ENCODE results near the gene EPHA2. TPM values are rescaled to one million over a fixed set of nuclear protein-coding genes. Genes with fewer than 3 reads are reported as not detected.
"Not testable (repeated sequence)": the region's sequence is repeated elsewhere in the genome, so short reads cannot be mapped to it uniquely, and the experiment has no call there.

Gene EPHA2
- total RNA-seq = 17.6 TPM
- long read RNA-seq, partial matches to known transcripts = 24 of 36 reads
- long read RNA-seq, other reads (novel, unspliced or antisense) = 8 of 36 reads

DNA sequence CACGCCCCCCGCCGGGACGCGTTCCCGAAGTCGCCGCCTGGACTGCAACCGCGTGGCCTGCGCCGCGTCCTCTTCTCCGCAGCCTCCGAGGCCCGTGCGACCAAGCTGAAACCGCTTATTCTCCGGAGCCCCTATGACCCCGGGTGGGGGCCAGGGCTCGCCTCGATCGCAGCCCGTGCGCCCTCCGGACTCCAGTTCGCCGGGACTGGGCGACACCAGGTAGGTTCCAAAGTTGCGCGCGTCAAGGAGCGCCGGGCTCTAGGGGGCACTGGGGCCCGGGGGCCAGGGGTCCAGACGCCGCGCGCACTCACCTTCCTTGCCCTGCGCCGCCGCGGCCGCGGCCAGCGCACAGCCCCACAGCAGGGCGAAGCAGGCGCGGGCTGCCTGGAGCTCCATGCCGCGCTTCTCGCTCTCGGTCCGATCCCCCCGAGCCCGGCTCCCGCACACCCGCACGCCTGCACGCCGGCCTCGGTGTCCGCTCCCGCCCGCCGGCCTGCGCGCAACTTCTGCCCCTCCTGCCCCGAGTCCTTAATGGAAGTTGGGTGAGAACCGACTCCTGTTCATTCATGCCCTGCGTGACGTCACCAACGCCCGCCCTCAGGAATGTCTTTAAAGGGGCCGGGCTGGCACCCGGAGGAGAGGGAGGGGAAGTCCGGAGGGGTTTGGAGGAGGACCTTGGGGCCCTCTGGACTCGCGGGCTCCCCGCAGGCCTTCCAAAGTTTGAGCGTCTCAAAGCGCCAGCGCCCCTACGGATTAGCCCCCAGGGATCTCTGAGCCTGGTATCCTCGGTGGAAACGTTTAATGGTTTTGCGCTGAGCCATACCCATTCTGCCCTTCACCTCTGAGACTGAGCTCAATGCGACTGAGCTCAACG lies at the start of gene EPHA2:
EPHA2 (minus strand) TSS at position 533 of the 874 bp plus-strand sequence; CDS start at position 396, 137 bp downstream.
- peak; percentile 94 for DNase-seq (ENCODE audit: low spot score)

GRCh38 chr1:16205334-16205671 lies 49.4 kb upstream of the EPHA2 start:
- DNase-seq (ENCODE audit: low spot score) = no peak

DNA sequence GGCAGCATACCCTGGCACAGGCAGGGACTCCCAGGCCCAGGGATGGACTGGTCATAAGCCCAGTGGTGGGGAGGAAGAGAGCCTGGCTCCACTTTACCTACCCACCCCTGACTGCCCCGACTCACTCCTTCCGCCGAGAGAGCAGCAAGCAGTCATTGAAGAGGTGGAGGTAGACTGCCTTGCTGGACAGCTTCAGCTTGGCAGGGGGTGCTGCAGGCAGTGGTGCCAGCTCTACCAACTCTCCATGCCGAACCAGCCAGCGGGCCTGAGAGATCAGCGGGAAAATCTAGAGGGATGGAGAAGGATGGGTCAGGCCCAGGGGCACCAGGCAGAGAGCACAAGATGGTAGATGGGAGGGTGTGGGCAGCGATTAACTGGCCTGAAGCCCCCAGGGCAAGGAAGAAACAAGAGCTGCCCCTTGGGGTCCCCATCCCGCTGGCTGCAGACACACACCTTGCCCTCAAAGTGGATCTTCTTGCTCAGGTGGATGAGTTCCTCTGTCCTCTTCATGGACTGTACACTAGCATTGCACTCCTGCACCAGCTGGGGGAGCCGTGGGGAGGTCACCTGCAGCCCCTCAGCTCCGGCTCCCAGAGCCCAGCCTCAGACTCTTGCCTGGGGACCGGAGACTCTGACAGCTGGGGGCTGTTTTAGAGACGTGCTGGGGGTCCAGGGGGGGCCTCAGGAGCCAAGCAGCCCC lies 48.9 kb upstream of the EPHA2 start:
- no peak for DNase-seq (ENCODE audit: low spot score)

DNA sequence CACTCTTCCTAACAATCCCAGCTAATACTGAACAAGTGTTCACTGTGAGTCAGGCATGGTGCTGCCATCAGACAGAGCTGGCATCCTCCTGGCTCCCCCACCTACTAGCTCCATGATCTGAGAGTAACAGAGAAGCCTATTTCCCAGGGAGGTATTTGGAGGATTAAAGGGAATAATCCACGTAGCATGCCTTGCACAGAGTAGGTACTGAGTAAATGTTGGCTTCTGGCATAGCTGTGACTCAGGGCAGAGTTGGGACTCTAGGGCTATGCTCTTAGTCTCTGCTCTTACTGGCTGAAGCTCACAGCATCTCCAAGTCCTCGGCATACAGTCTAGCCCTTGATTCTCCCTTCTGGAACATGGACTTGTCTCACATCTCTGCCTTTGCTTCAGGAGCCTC lies 48.3 kb upstream of the EPHA2 start:
- no peak for DNase-seq (ENCODE audit: low spot score)

GRCh38 chr1:16203550-16203949 lies 47.7 kb upstream of the EPHA2 start:
- DNase-seq (ENCODE audit: low spot score) = no peak

- DNase-seq (ENCODE audit: low spot score) = no peak
Measured at GRCh38 chr1:16202281-16203210, 46.7 kb upstream of the EPHA2 start.

GRCh38 chr1:16199700-16200099 lies 43.8 kb upstream of the EPHA2 start:
- DNase-seq (ENCODE audit: low spot score) = no peak

GRCh38 chr1:16199157-16199501 lies 43.3 kb upstream of the EPHA2 start:
- no peak for DNase-seq (ENCODE audit: low spot score)

DNA sequence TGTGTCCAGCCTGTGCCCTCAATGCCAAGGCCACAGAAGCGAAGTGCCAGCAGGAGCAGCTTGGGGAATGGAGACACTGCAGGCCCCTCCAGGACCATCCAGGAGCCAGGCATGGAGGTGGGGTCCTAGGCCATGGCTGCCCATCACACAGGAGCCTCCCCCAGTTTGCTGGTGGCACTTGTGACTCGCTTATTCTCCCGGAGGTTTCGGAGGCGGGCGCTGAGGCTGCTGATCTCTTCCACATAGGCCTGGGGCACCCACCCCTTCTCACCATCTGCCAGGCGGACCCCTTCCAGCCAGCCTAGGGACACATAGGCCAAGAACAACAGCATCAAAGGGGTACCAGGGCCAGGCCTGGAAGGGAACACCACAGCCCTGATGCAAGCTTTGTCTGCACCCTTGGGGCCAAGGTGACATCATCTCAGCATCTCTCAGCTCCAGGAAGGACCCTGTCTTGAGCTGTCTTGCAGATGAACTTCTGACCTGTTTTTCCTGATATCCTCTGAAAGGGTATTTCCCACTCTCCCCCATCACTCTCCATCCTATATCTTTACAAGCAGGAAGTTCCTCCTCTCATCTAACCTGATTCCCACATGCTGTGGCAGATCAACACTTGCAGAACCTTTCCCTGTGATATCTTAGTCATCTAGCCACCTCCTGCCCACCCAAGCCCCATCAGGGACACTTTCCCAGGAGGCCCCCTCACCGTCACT lies 42.7 kb upstream of the EPHA2 start:
- no peak for DNase-seq (ENCODE audit: low spot score)

DNA sequence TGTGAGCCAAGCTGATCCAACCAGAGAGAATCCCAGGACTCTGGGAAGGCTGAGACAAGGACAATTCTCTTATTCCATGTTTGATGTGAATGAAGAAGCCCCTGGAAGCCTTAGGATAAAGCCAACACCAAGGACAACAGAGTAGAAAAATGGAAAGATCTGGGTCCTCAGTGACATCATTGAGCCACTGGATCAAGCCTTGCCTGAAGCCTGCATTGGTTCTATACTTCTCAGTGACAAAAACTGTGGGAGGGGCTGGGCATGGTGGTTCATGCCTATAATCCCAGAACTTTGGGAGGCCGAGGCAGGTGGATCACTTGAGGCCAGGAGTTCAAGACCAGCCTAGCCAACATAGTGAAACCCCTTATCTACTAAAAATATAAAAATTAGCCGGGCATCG lies 41.0 kb upstream of the EPHA2 start:
- no peak for DNase-seq (ENCODE audit: low spot score)

DNA sequence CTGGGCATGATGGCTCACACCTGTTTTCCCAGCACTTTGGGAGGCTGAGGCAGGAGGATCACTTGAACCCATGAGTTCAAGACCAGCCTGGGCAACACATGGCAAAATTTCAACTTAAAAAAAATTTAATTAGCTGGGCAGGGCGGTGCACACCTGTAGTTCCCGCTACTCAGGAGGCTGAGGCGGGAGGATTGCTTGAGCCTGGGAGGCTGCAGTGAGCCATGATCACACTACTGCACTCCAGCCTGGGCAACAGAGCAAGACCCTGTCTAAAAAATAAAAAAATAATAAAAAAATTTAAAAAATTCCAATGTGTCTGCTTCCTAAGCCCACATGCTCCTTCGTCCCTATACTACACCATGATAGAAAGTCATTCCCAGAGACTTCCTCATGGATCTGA lies 40.3 kb upstream of the EPHA2 start:
- not testable (repeated sequence) for DNase-seq (ENCODE audit: low spot score)

- DNase-seq (ENCODE audit: low spot score) = no peak
Measured at GRCh38 chr1:16195518-16195905, 39.6 kb upstream of the EPHA2 start.

- no peak for DNase-seq (ENCODE audit: low spot score)
Measured at GRCh38 chr1:16191916-16192546, 36.2 kb upstream of the EPHA2 start.

DNA sequence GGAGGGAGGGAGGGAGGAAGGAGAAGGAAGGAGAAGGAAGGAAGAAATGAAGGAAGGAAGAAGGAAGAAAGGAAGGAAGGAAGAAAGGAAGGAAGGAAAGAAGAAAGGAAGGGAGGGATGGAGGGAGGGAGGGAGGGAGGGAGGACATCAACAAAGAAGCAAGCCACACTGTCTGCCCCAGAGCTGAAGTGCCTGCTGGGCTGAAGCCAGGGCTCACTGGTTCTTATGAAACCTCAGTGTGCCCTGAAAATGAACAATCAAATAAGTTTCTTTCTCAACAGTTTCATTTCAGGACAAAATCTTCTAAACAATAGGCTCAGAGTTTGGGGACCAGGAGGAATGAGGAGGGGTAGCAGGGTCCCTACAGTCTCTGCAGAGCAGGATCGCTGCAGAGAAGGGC lies 35.4 kb upstream of the EPHA2 start:
- no peak for DNase-seq (ENCODE audit: low spot score)

DNA sequence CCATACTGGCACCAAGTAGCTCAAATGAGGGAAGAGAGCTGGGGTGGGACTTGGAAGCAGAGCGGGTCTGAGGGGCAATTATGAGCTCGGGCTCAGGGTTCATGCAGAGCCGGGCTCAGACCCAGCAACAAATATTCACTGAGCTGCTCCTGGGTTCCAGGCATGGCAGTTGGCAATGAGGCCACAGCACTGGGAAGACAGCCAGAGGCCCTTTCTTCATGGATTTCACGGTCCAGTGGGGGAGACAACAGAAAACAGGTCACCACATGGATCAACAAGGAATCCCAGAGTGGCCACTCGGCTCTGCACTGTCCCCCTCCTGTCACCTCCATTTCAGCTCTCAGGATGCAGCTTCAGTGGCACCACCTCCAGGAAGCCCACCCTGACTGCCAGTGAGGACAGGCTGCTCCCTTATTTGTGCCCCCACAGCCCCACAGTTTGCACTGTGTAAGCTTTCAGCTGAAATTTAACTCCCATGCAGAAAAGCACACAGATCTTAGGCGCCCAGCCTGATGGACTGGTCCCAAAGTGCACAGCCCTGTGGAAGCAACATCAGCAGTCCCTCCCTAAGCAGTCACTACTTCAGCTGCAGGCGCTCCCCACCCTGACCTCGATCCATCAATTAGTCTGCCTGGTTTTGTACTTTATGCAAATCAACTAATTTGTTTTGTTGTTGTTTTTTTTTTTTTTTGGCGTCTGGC lies 34.2 kb upstream of the EPHA2 start:
- DNase-seq (ENCODE audit: low spot score) = no peak

- no peak for DNase-seq (ENCODE audit: low spot score)
Measured at GRCh38 chr1:16189003-16189402, 33.1 kb upstream of the EPHA2 start.

DNA sequence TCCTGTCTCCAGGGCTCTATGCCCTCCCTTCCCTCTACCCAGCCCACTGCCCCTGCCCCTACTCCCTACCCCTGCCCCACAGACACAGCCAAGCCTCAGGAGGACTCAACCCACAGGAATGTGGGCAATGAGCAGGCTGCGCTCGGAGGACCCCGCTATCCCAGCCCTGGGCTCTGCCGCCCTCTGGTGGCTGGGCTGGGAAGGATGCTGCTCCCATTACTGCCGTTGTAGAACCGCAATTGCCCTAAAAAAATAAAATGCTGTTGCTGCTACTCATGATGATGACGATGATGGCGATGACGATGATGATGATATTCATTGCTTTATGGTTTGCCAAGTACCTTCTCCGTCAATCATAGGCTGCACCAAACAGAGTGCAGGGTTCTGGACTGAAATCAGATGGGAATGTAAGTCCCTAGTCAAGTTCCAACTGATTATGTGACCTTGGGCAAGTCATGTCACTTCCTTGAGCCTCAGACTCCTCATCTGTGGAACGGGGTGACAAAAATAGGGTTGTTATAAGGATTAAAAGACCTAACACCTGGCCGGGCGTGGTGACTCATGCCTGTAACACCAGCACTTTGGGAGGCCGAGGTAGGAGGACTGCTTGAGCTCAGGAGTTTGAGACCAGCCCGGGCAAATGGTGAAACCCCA lies 32.0 kb upstream of the EPHA2 start:
- no peak for DNase-seq (ENCODE audit: low spot score)

GRCh38 chr1:16186655-16187235 lies 30.9 kb upstream of the EPHA2 start:
- no peak for DNase-seq (ENCODE audit: low spot score)

Measured in mesenteric fat pad (tissue), 1 donor.